ENCODE data around the gene PLAAT3. TPM values are rescaled to one million over a fixed set of nuclear protein-coding genes. Genes with fewer than 3 reads are reported as not detected.
A peak's percentile ranks its signal among the peaks of the same experiment; 100 is the strongest.

Gene PLAAT3
- total and polyA plus RNA-seq, 4 donors = 13.4 to 90.1 (median 54.3) TPM

GRCh38 chr11:63609536-63609935 lies 4.7 kb downstream of the PLAAT3 start:
- Histone ChIP-seq H3K9ac (ENCODE audit: low read depth in 1 of 2, low read length in 2 of 2) (peak overlapping the region in 1 of 2 donors; percentile 26), H3K4me3 (ENCODE audit: low read depth in 1 of 3, low read length in 3 of 3) (peak overlapping the region in 2 of 3 donors; percentile 4 to 14), H3K27ac (ENCODE audit: low read depth in 1 of 2, low read length in 2 of 2) (peak overlapping the region; percentile 69 to 91), H3K4me1 (ENCODE audit: control insufficient read depth in 4 of 4, insufficient read depth in 4 of 4, low read length in 3 of 4) (peaks cover 5 to 34% (median 31%) of the 10 kb centered on the region in 4 donors), H3K9me3 (ENCODE audit: control insufficient read depth in 4 of 4, low read length in 3 of 4) (no peaks in the 10 kb centered on the region), H3K36me3 (ENCODE audit: control insufficient read depth in 4 of 4, insufficient read depth in 3 of 4, low read depth in 1 of 4, low read length in 3 of 4) (peaks cover 0 to 2% (median 0%) of the 10 kb centered on the region in 4 donors), H3K27me3 (ENCODE audit: control insufficient read depth in 4 of 4, insufficient read depth in 4 of 4, low read length in 3 of 4) (no peaks in the 10 kb centered on the region)
- DNase-seq (ENCODE audit: low spot score) = no peak
- TF ChIP-seq JUND (IDR thresholded peaks at IDR 0.05) (peak; percentile 87 to 91), YY1 (IDR thresholded peaks at IDR 0.05) (peak; percentile 60), GABPA (IDR thresholded peaks at IDR 0.05 in 1 of 2, conservative IDR thresholded peaks at IDR 0.05 in 1 of 2) (peak in 1 of 2 donors; percentile 34), HNF4A (conservative IDR thresholded peaks at IDR 0.05) (peak; percentile 97 to 99), ZBTB33 (IDR thresholded peaks at IDR 0.05) (peak; percentile 44), CTCF (IDR thresholded peaks at IDR 0.05; ENCODE audit: low read depth, low read length, missing input control) (no peak), RAD21 (IDR thresholded peaks at IDR 0.05) (peak; percentile 34 to 41), FOXA2 (IDR thresholded peaks at IDR 0.05) (peak; percentile 14), SP1 (IDR thresholded peaks at IDR 0.05) (peak; percentile 94), MAX (IDR thresholded peaks at IDR 0.05) (peak; percentile 99), TAF1 (conservative IDR thresholded peaks at IDR 0.05) (no peak), EGR1 (IDR thresholded peaks at IDR 0.05; ENCODE audit: low read depth in 2 of 2) (peak; percentile 36 to 86), NR2F2 (IDR thresholded peaks at IDR 0.05) (peak; percentile 45), REST (IDR thresholded peaks at IDR 0.05) (peak; percentile 70), FOXA1 (IDR thresholded peaks at IDR 0.05) (peak; percentile 76), ATF3 (IDR thresholded peaks at IDR 0.05) (peak; percentile 77), RXRA (IDR thresholded peaks at IDR 0.05) (peak; percentile 93 to 95), HNF4G (IDR thresholded peaks at IDR 0.05) (peak; percentile 97)
- WGBS = 23% methylated on average over 4 of the region's 4 CpGs

Data from liver (tissue), 9 donors.